Coronary artery (tissue), 2 donors: ENCODE results near the gene NEK2.
"Not testable (repeated sequence)": the region's sequence is repeated elsewhere in the genome, so short reads cannot be mapped to it uniquely, and the experiment has no call there.

Experiments used
- DNase-seq: peaks from one replicate; pipeline ENCODE4 v3.0.0-alpha.2; 2017; ENCODE audit warnings: low spot score
- H3K27ac ChIP-seq, 2 donors: fragments of 200-600 bp; sonication (generic); one replicate each; pipeline ENCODE4 v1.5.1; 2016 to 2019
- H3K4me3 ChIP-seq: fragments of 200-600 bp; sonication (generic); 2 replicates; pipeline ENCODE4 v1.5.1; 2016; ENCODE audit warnings: mild to moderate bottlenecking, moderate library complexity
- CTCF ChIP-seq: fragments of 200-600 bp; sonication (generic); IDR thresholded peaks from one replicate; pipeline ENCODE4 v1.5.1; 2019; ENCODE audit warnings: antibody characterized with exemption

NEK2 gene

DNA sequence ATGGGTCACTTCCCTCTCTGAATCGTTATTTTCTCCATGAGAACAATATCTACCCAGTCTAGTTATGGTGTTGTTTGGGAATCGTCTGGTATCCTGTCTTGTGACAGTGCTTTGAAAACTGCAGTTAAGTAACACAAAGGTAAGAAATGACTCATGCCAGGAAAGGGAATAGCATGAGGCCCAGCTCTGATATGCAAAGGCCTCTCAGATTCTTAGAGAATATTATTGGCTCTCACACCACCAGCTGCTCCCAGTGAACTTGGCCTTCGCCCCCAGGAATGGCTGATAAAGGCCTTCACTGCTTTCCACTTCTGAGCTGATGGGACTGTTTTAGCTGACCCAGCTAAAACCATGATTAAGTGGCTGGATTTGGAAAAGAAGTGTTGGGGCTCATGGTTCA lies 27.1 kb downstream of the NEK2 start:
- no peak for TF ChIP-seq CTCF
- Histone ChIP-seq H3K4me3 (no peak overlapping the region), H3K27ac (no peak overlapping the region)
- DNase-seq, result no peak

DNA sequence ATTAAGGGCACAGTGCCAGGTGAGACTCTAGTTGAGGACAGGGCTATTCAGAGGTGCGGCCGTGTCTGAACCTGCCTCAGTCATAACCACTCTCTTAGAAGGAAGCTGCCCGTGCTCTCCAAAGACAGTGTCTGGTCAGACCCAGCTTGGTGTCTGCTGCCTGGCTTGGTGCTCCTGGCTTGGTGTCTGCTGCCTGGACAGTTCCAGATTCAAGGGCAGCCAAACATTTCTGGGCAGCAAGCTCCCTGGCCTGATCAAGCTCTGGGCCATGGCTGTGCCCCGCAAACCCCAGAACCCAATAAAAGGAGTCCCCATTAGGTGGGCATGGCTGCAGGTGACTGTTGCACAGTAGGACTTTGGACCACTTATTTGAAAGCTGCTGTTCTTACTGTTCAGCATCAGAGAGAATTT lies 27.7 kb downstream of the NEK2 start:
- DNase-seq, result no peak
- no peak overlapping the region for H3K27ac ChIP-seq
- no peak overlapping the region for H3K4me3 ChIP-seq
- TF ChIP-seq CTCF, result no peak

DNA sequence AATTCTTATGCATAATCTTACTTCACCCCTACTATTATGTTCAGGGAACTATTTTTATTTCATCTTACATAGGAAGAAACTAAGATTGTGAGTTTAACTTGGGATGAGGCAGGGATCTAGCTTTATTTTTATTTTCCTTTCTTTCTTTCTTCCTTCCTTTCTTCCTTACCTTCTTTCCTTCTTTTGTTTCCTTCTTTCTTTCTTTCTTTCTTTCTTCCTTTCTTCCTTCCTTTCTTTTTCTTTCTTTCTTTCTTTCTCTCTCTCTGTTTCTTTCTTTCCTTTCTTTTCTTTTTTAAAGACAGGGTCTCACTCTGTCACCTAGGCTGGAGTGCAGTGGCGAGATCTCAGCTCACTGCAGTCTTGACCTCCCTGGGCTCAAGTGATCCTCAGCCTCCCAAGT lies 28.9 kb downstream of the NEK2 start:
- H3K27ac ChIP-seq, result no peak overlapping the region
- DNase-seq, result no peak
- H3K4me3 ChIP-seq, result no peak overlapping the region
- no peak for TF ChIP-seq CTCF

DNA sequence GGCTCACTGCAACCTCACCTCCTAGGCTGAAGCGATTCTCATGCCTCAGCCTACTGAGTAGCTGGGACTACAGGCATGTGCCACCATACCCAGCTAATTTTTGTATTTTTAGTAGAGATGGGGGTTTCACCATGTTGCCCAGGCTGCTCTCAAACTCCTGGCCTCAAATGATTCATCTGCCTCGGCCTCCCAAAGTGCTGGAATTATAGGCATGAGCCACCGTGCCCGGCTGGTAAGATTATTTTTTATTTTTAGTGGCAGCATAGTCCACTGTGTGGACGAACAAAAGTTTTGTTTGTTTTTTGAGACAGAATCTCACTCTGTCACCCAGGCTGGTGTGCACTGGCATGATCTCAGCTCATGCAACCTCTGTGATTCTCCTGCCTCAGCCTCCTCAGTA lies 29.8 kb downstream of the NEK2 start:
- H3K27ac ChIP-seq, result peak overlapping the region in 1 of 2 donors; percentile 15
- H3K4me3 ChIP-seq, DNase-seq: not testable (repeated sequence)

GRCh38 chr1:211644653-211645052 lies 30.8 kb downstream of the NEK2 start:
- no peak for TF ChIP-seq CTCF
- no peak overlapping the region for H3K4me3 ChIP-seq
- no peak overlapping the region for H3K27ac ChIP-seq
- DNase-seq, result no peak

DNA sequence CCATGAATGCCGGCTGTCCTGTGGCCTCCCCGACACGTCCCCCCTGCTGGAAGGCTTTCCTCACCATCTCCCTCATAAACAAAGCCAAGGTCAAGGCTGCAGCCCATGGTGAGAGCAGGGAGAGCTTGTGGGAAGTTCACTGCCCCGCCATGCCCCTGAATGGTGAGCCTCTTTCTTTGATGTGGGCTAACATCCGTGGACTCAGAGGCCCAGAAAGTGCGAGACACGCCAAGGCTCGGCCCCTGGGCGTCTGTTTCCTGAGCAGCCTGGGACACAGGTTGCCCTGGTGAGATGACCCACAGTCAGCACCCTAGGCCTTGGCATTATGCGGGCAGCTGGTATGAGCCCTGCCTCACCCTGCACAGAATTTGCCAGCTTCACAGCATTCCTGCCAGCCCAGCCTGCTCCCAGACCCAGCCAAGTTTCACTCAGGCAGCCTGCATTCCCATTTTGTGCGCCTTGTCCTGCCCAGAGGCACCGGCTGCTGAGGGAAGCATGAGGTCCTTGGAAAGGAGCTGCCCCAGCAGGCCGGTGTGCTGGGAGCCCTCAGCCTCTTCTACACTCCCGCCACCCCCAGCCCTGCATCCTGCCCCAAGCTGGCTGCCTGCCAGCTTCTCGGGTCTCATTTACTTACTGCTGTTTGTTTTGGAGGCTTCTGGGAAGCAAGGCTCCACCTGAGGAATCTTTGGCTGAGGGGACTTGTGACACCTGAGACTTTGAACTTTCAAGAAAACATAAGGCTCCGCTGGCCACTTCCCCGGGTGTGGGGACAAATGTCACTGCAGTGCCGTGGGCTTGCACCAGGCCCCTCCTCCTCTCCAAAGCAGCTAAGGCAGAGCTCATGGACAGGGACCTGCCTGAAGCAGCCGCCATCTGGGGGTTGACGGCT lies 31.9 kb downstream of the NEK2 start:
- TF ChIP-seq CTCF, result no peak
- H3K4me3 ChIP-seq, result no peak overlapping the region
- DNase-seq, result no peak
- peak overlapping the region; percentile 66 to 83 for H3K27ac ChIP-seq

DNA sequence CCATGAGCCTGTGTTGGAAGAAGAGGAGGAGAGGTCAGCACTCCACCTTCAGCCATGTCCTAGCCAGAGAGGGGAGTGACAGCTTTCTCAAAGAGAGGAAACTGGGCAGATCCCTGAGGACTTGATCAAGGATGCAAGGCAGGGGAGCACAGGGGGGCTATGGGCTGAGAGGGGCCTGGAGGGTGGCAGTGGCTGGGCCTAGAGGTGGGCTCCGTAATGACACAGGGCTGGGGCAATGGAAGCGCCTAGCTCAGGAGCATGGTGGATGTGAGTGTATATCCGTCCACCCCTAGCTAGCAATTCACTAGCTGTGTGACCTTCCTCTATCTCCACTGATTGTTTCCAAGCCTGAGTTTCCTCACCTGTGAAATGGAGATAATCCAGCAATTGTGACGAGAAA lies 32.6 kb downstream of the NEK2 start:
- peak overlapping the region; percentile 66 to 83 for H3K27ac ChIP-seq
- no peak for DNase-seq
- no peak for TF ChIP-seq CTCF
- no peak overlapping the region for H3K4me3 ChIP-seq
